Breast epithelium (tissue), 4 donors: ENCODE data around the gene NCAPH2. TPM values are rescaled to one million over a fixed set of nuclear protein-coding genes. Genes with fewer than 3 reads are reported as not detected.

Experiments used
- DNase-seq, 2 donors: peaks; one replicate each; pipeline ENCODE4 v3.0.0-alpha.2; 2019; ENCODE audit warnings: low spot score in 2 of 2
- H3K27ac ChIP-seq, 2 donors: fragments of 200-600 bp; sonication (generic) in 1 of 2; one replicate each; pipeline ENCODE4 v1.5.1; 2016 to 2019; ENCODE audit warnings: mild to moderate bottlenecking in 1 of 2
- H3K27me3 ChIP-seq, 2 donors: fragments of 200-600 bp; sonication (generic) in 1 of 2; one replicate each; pipeline versions ENCODE4 v1.5.1 to v1.6.0; 2017 to 2019; ENCODE audit warnings: control low read depth in 1 of 2, mild to moderate bottlenecking in 1 of 2
- H3K36me3 ChIP-seq: fragments of 200-600 bp; one replicate; pipeline ENCODE4 v1.5.1; 2019
- H3K4me1 ChIP-seq, 2 donors: fragments of 200-600 bp; sonication (generic); one replicate each; pipeline ENCODE4 v1.5.1; 2016 to 2019; ENCODE audit warnings: control low read depth in 1 of 2
- H3K4me3 ChIP-seq, 3 donors: fragments of 200-600 bp; sonication (generic); 1 replicate in 2 of 3; 2 replicates in 1 of 3; pipeline ENCODE4 v1.5.1; 2016 to 2019; ENCODE audit warnings: mild to moderate bottlenecking in 3 of 3, moderate library complexity in 2 of 3
- H3K9me3 ChIP-seq, 2 donors: fragments of 200-600 bp; sonication (generic) in 1 of 2; one replicate each; pipeline ENCODE4 v1.5.1; 2016 to 2019; ENCODE audit warnings: control low read depth in 1 of 2
- CTCF ChIP-seq, 3 donors: fragments of 450-650 bp; IDR thresholded peaks; one replicate each; pipeline ENCODE4 v1.5.1; 2016 to 2017; ENCODE audit warnings: antibody characterized with exemption in 3 of 3, mild to moderate bottlenecking in 3 of 3, moderate library complexity in 3 of 3
- POLR2A ChIP-seq: fragments of 450-650 bp; IDR thresholded peaks from one replicate; pipeline ENCODE4 v1.6.1; 2016; ENCODE audit warnings: antibody characterized with exemption, mild to moderate bottlenecking, moderate library complexity
- POLR2AphosphoS5 ChIP-seq, 3 donors: sonication (generic); formaldehyde crosslinking; IDR thresholded peaks; one replicate each; pipeline ENCODE4 v1.6.1; 2017; ENCODE audit warnings: antibody characterized with exemption in 3 of 3
- intact Hi-C: fragments of 100-400 bp; cut with DNase I; formaldehyde crosslinking; loops from one replicate; pipeline ENCODE4 v1.15.1; 2023; ENCODE audit warnings: low total_unique reads
- total RNA-seq, 3 donors: library from RNA; depleted of rRNA; stranded (reverse); fragments of >200 nt; gene quantifications; one replicate each; pipeline ENCODE4 v1.1.0, GENCODE V29; 2016

Gene NCAPH2
- total RNA-seq, 3 donors from 2014 or later: 25.9 to 48.2 (median 43.0) TPM

- H3K27ac ChIP-seq: no peak overlapping the region
These were observed 24.5 kb upstream of the NCAPH2 start for GRCh38 chr22:50483556-50483955.

GRCh38 chr22:50483977-50484853 is 23.8 kb upstream of the NCAPH2 start:
- DNase-seq: no peak
- Histone ChIP-seq H3K4me3 (no peak overlapping the region), H3K36me3 (no peaks in the 10 kb centered on the region), H3K27me3 (peaks cover 8 to 16% of the 10 kb centered on the region in 2 donors), H3K9me3 (no peaks in the 10 kb centered on the region), H3K27ac (no peak overlapping the region), H3K4me1 (peaks cover 4 to 10% of the 10 kb centered on the region in 2 donors)
- no peak for TF ChIP-seq POLR2A
- no peak for TF ChIP-seq POLR2AphosphoS5 (IDR thresholded peaks at IDR 0.05)
- TF ChIP-seq CTCF (IDR thresholded peaks at IDR 0.05): no peak
- intact Hi-C loops: no loop called here

More at GRCh38 chr22:50483556-50483955, 24.5 kb upstream of the NCAPH2 start:
- no peaks in the 10 kb centered on the region for H3K9me3 ChIP-seq
- H3K27me3 ChIP-seq: peaks cover 8 to 16% of the 10 kb centered on the region in 2 donors
- H3K4me1 ChIP-seq: peaks cover 4 to 10% of the 10 kb centered on the region in 2 donors
- TF ChIP-seq POLR2AphosphoS5 (IDR thresholded peaks at IDR 0.05): no peak
- TF ChIP-seq POLR2A: no peak
- TF ChIP-seq CTCF (IDR thresholded peaks at IDR 0.05): no peak
- intact Hi-C loops: no loop called here
- H3K4me3 ChIP-seq: no peak overlapping the region
- DNase-seq: no peak
- H3K36me3 ChIP-seq: no peaks in the 10 kb centered on the region

GRCh38 chr22:50485221-50486131 is 22.5 kb upstream of the NCAPH2 start:
- Histone ChIP-seq H3K27ac (no peak overlapping the region), H3K4me3 (no peak overlapping the region), H3K36me3 (no peaks in the 10 kb centered on the region), H3K27me3 (peaks cover 8 to 16% of the 10 kb centered on the region in 2 donors), H3K9me3 (no peaks in the 10 kb centered on the region), H3K4me1 (peaks cover 4 to 10% of the 10 kb centered on the region in 2 donors)
- no peak for DNase-seq
- no peak for TF ChIP-seq POLR2AphosphoS5 (IDR thresholded peaks at IDR 0.05)
- TF ChIP-seq CTCF (IDR thresholded peaks at IDR 0.05): no peak
- no peak for TF ChIP-seq POLR2A
- intact Hi-C loops: no loop called here

- no peak within 1 kb of the TSS for H3K27ac ChIP-seq
- no peak for TF ChIP-seq CTCF (IDR thresholded peaks at IDR 0.05)
- no peak for TF ChIP-seq POLR2AphosphoS5 (IDR thresholded peaks at IDR 0.05)
- no peak for TF ChIP-seq POLR2A
- H3K4me3 ChIP-seq: no peak within 1 kb of the TSS
- H3K4me1 ChIP-seq: peaks cover 4% of the 10 kb centered on the region in 2 donors
- H3K27me3 ChIP-seq: peaks cover 2 to 12% of the 10 kb centered on the region in 2 donors
- no peaks in the 10 kb centered on the region for H3K36me3 ChIP-seq
- no peaks in the 10 kb centered on the region for H3K9me3 ChIP-seq
- intact Hi-C loops: no loop called here
- DNase-seq: no peak
These were observed 21.3 kb upstream of the NCAPH2 start, which contains the start of gene MIOX for GRCh38 chr22:50486561-50487289. Gene MIOX, plus strand, starts transcription at chr22:50486859. Its CDS starts 39 bp downstream, at chr22:50486898.
